Measurements from ENCODE around the gene MEF2A.

GRCh38 chr15:99613481-99613880 is 47.7 kb downstream of the MEF2A start:
- TF ChIP-seq CTCF (conservative IDR thresholded peaks at IDR 0.05; ENCODE audit: low read depth, low read length) = no peak
- TF ChIP-seq EZH2phosphoT487 (IDR thresholded peaks at IDR 0.05; ENCODE audit: borderline replicate concordance, low read length) = no peak
- no peak for TF ChIP-seq EZH2 (IDR thresholded peaks at IDR 0.05; ENCODE audit: low read length, unreplicated experiment)
